SKM-1 (cell line): ENCODE results near the gene PPBP.

Experiments used
- DNase-seq: peaks from one replicate; lab custom pipeline; 2025; ENCODE audit not compliant: unreplicated experiment; lab: John Stamatoyannopoulos, UW

Gene PPBP, protein sequence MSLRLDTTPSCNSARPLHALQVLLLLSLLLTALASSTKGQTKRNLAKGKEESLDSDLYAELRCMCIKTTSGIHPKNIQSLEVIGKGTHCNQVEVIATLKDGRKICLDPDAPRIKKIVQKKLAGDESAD

DNA sequence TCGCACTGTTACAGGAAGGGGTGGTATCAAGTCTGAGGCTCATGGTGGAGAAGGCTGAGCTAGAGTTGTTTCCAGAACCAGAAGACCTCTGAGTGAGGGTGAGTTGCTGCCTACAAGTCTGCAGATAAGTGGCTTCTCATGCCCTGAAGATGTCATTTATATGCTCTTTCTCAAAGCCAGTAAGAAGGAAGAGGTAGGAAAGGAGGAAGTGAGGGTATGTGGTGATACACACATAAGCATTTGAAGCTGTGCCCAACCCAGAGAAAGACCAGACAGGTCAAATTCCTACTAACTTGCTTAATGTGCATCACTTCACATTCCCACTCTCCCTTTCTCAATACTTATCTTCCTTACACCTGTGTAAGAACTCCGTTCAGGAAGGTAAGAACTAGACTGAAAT lies at the start of gene PPBP:
TSS of gene PPBP (minus strand) at position 130 of the 400 bp plus-strand sequence. CDS start at position 43, 87 bp downstream.
- DNase-seq, result no peak

DNA sequence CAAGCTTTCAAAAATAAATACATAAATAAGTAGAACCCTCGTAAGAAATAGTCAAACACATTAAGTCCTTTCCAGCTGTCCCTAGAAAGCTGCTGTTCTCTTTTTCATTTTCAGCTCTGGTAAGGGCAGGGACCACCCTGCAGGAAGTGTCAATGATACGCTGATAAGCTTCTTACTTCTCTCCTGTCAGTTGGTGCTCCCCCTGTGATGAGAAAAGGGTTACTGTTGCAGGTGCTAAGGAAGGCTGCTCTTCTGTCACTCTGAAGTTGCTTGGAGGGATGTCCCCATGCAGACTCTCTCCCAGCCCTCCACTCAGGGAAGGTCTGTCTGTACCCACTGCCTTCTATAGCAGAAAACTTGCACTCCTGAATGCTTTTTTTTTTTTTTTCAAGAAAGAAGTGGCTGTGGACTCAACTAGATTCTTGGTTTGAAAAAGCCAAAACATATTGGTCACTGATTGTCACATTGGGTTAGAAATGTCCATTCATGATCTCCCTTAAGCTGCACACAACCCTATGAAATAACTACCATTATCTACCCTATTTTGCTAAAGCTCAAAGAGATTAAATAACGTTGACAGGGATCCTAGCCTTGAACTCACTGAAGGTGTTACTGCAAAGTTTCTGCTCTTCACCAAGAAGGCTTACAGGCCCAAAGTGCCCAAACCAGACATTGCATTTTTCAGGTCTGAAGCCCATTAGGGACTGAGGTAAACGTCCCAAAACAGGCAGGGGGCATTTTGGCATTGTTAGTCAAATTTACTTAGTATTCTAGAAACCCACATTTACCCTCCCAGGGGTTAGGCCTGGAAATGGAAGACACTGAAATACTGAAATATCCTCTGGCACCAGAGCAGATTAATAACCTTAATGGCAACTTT lies 49.3 kb upstream of the PPBP start:
- no peak for DNase-seq

DNA sequence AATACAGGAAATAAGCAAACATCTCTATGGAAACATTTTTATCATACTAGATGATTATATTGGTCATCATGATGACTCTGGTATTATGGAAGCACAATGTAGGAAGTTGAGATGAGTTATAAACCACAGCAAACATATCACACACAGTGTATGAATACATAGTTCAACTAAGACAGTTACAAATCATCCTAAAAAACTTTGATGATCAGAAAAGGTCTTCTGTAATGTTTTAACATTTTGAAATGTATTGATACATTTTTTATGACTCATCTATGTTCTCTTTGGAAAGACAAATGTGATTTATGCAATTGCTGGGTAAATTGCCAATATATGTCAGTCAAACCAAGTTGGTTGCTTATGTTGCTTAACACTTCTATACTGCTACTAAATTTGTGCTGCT lies 45.7 kb upstream of the PPBP start:
- no peak for DNase-seq

- no peak for DNase-seq
Measured at GRCh38 chr4:74032064-74032463, 44.1 kb upstream of the PPBP start.

DNA sequence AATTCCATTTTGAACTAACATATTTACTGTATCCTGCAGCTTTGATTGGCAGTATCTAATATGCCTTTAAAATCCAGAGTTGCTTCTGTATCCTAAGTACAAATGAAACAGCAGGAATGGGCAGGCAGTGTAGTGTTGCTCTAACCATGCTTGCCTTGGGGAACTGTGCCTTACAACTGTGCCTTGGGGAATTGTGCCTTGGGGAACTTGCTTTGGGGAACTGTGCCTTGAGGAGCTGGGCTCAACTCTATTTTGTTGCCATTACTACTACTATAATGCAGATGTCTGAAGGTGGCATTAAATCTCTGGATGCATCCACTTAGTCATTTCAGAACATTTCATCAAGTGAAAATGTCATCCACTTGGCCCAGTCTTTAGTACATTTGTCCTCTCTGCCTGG lies 43.6 kb upstream of the PPBP start:
- no peak for DNase-seq

GRCh38 chr4:74030285-74030684 lies 42.3 kb upstream of the PPBP start:
- no peak for DNase-seq

GRCh38 chr4:74028504-74028903 lies 40.5 kb upstream of the PPBP start:
- DNase-seq, result no peak

DNA sequence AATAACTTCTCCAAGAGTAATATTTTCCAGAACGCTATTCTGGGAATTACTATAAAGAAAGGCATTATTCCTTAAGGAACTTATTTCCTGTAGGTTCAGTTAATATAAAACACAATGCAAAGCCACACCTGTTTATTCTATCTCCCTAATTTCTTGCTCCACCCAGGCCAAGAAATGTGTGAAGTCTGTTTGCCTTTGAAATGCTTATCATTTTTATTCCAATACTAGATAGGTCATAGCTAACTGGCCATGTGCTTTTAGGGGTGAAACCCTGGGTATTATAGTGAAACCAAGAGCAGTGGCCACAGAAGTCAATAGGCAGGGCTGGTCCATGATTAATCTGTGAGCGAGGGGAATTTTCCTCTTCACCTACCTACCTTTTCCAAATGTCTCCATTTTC lies 35.7 kb upstream of the PPBP start:
- no peak for DNase-seq

DNA sequence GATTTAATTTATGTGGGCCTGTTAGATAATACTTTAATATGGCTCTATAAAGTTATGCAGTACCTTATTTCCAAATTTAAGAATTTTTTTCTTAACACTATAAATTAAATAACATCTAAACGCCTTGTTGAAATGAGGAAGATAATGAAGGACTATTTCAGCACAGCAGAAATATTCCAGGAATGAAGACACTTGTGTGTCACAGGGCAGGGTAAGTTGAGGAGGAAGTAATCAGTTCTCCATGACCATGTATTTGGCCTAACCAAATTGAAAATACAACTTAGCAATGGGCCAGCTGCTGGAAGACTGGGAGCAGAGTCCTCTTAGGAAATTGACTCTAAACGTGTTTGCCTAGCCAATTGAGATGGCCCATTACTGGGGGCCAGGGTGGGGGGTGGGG lies 33.6 kb upstream of the PPBP start:
- no peak for DNase-seq

DNA sequence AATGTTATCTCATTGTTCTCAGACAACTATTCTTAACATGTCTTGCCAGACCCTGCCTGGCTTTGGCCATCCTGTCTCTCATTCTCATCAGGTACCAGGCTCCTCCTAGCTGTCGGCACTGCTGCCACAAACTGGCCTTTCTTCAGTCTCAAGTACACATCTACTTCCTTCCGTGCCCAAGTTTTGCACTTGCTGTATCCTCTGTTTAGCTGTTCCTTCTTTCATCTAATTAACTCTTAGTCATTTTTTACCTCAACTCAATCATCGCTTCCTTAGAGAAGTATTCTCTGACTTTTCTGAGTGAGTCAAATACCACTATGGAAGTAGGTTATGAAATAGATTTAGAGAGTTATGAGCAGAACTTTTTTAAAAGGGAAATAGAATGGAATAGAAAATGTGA lies 30.8 kb upstream of the PPBP start:
- peak; percentile 82 for DNase-seq

DNA sequence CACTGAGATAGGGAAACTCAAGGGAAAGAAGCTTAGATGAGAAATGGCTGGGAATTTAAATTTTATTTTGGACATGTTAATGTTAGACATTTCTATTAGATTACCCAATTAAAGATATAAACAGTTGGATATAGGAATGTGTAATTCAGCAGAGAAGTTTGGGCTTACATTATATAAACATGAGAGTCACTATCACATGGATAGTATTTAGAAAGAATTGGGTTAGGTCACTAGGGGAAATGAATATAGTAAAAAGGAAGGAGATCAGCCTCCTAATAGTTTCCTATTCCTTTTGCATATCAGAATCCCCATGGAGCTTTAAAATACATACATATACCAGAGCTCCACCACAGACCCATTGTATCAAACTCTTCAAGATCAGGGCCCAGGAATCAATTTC lies 30.1 kb upstream of the PPBP start:
- no peak for DNase-seq

- DNase-seq, result no peak
Measured at GRCh38 chr4:74016068-74016467, 28.1 kb upstream of the PPBP start.

DNA sequence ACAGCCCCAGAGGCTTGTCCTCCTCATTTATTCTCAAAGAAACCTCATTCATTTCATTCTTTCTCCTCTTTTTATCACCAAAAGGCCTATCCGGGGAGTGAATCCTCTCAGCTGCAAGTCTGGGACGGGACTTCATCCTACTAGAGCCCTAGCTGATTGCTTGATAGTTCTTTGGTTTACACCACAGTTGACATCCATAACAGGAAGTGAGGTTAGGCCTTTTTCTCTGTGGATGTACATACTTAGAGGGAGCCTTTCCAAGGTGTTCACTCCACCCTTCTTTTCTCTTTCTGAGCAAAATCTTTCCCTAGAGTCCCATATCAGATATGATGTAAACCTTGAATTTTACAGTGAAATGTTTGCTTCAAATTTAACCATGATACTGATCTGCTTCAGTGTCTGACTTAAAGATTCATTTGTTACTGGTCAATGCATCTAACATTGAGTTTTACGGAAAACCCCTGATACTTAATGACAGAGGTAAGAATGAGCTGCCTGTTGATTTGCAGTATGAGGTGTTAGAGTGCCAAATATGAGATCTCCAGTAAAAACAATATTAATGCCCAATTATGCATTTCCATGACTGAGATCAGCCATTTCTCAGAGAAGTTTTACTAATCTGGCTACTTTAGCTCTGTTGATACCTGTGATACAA lies 27.3 kb upstream of the PPBP start:
- no peak for DNase-seq

- DNase-seq, result no peak
Measured at GRCh38 chr4:74014332-74014731, 26.3 kb upstream of the PPBP start.

GRCh38 chr4:74013264-74013663 lies 25.3 kb upstream of the PPBP start:
- DNase-seq, result no peak

GRCh38 chr4:74012130-74012529 lies 24.1 kb upstream of the PPBP start:
- DNase-seq, result no peak

- no peak for DNase-seq
Measured at GRCh38 chr4:74009307-74009706, 21.3 kb upstream of the PPBP start.

GRCh38 chr4:74006009-74006476 lies 18.1 kb upstream of the PPBP start:
- no peak for DNase-seq

DNA sequence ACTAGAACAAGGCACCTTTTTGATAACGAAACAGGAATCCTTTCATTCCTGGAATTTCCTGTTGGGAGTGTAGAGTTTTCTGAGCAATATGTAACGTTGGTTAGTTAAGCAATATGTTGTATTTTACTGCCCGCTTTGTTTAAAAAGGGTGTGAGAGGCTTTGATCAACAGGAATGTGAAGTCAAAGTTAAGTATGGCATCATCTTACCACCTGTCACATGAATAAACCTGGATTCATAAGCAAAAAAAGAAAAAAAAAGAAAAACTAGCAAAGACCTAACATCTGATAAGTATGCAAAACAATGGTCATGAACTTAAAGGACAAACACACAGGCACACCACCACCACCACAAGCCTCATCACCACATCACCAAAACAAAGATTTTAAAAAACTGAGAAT lies 17.5 kb upstream of the PPBP start:
- no peak for DNase-seq

GRCh38 chr4:74004668-74005067 lies 16.7 kb upstream of the PPBP start:
- DNase-seq, result no peak

- no peak for DNase-seq
Measured at GRCh38 chr4:74000301-74000700, 12.3 kb upstream of the PPBP start.
